ENCODE data around the gene LIM2.

LIM2 gene

GRCh38 chr19:51387924-51388389, at the start of gene LIM2:
Gene LIM2 (minus strand): TSS chr19:51387974. CDS start chr19:51387443, 531 bp downstream.
- in situ Hi-C loops (cut with MboI; ENCODE audit: low pct_unique_long_range_greater_than_20kb, low sequenced_read_pairs, unreplicated experiment), result no loop called here
- no peak for TF ChIP-seq CTCF (IDR thresholded peaks at IDR 0.05; ENCODE audit: extremely low read depth, insufficient read depth, missing control alignments)
- DNase-seq (ENCODE audit: low spot score), result no peak

- no peak for TF ChIP-seq CTCF (IDR thresholded peaks at IDR 0.05; ENCODE audit: extremely low read depth, insufficient read depth, missing control alignments)
- in situ Hi-C loops (cut with MboI; ENCODE audit: low pct_unique_long_range_greater_than_20kb, low sequenced_read_pairs, unreplicated experiment), result loop anchor here (10.0 kb wide), 1 partner anchor 100 kb away; no protein-coding TSS in a partner anchor
- DNase-seq (ENCODE audit: low spot score), result no peak
Measured at GRCh38 chr19:51434456-51434855, 46.7 kb upstream of the LIM2 start.

- DNase-seq (ENCODE audit: low spot score), result no peak
- in situ Hi-C loops (cut with MboI; ENCODE audit: low pct_unique_long_range_greater_than_20kb, low sequenced_read_pairs, unreplicated experiment), result loop anchor here (10.0 kb wide), 1 partner anchor 98 kb away; no protein-coding TSS in a partner anchor
- TF ChIP-seq CTCF (IDR thresholded peaks at IDR 0.05; ENCODE audit: extremely low read depth, insufficient read depth, missing control alignments), result no peak
Measured at GRCh38 chr19:51433043-51433442, 45.3 kb upstream of the LIM2 start.

- no peak for DNase-seq (ENCODE audit: low spot score)
- no peak for TF ChIP-seq CTCF (IDR thresholded peaks at IDR 0.05; ENCODE audit: extremely low read depth, insufficient read depth, missing control alignments)
- in situ Hi-C loops (cut with MboI; ENCODE audit: low pct_unique_long_range_greater_than_20kb, low sequenced_read_pairs, unreplicated experiment), result loop anchor here (10.0 kb wide), 1 partner anchor 96 kb away; no protein-coding TSS in a partner anchor
Measured at GRCh38 chr19:51431124-51431523, 43.4 kb upstream of the LIM2 start.

GRCh38 chr19:51430221-51430620, 42.4 kb upstream of the LIM2 start:
- DNase-seq (ENCODE audit: low spot score), result no peak
- in situ Hi-C loops (cut with MboI; ENCODE audit: low pct_unique_long_range_greater_than_20kb, low sequenced_read_pairs, unreplicated experiment), result loop anchor here (10.0 kb wide), 1 partner anchor 95 kb away; no protein-coding TSS in a partner anchor
- no peak for TF ChIP-seq CTCF (IDR thresholded peaks at IDR 0.05; ENCODE audit: extremely low read depth, insufficient read depth, missing control alignments)

- no peak for TF ChIP-seq CTCF (IDR thresholded peaks at IDR 0.05; ENCODE audit: extremely low read depth, insufficient read depth, missing control alignments)
- in situ Hi-C loops (cut with MboI; ENCODE audit: low pct_unique_long_range_greater_than_20kb, low sequenced_read_pairs, unreplicated experiment), result no loop called here
- no peak for DNase-seq (ENCODE audit: low spot score)
Measured at GRCh38 chr19:51427201-51427600, 39.4 kb upstream of the LIM2 start.
